LNCaP clone FGC (cell line): ENCODE measurements around the gene EIF3B.
"Not testable (repeated sequence)": the region's sequence is repeated elsewhere in the genome, so short reads cannot be mapped to it uniquely, and the experiment has no call there.

Experiments used
- DNase-seq: peaks from one replicate; pipeline ENCODE4 v3.0.0-alpha.2; 2011; ENCODE audit warnings: low read depth
- H3K4me3 ChIP-seq: 2 replicates; pipeline ENCODE4 v1.5.1; 2011; ENCODE audit warnings: mild to moderate bottlenecking, low read depth, low read length, control low read depth
- TF ChIP-seq, protein P1 (sequence below): IDR thresholded peaks from 2 replicates; pipeline ENCODE4 v1.5.1; 2012; ENCODE audit warnings: mild to moderate bottlenecking; ENCODE audit not compliant: control insufficient read depth, insufficient read depth; ENCODE audit errors: extremely low read depth

Gene EIF3B

DNA sequence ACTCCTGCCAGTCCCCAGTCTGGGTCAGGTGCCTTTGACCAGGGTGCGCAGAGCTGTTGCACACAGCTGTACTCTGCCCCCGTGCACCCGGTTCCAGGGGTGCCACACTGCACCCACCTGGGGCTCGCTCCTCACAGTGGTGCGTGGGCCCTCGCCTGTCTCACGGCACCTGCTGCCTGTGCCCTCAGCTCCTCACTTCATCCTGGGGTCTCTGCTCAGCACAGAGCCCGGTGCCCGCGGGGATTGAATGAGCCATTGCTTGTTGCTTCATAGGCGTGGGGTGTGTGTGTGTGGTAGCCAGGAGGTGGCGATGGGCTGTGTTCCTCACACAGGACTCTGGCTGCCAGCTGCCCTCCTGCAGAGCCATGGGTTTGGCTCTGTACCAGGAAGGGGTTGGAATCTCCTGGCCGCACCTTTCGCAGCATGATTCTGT lies 18.5 kb downstream of the EIF3B start:
- TF ChIP-seq, protein P1, sequence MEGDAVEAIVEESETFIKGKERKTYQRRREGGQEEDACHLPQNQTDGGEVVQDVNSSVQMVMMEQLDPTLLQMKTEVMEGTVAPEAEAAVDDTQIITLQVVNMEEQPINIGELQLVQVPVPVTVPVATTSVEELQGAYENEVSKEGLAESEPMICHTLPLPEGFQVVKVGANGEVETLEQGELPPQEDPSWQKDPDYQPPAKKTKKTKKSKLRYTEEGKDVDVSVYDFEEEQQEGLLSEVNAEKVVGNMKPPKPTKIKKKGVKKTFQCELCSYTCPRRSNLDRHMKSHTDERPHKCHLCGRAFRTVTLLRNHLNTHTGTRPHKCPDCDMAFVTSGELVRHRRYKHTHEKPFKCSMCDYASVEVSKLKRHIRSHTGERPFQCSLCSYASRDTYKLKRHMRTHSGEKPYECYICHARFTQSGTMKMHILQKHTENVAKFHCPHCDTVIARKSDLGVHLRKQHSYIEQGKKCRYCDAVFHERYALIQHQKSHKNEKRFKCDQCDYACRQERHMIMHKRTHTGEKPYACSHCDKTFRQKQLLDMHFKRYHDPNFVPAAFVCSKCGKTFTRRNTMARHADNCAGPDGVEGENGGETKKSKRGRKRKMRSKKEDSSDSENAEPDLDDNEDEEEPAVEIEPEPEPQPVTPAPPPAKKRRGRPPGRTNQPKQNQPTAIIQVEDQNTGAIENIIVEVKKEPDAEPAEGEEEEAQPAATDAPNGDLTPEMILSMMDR = no peak
- H3K4me3 ChIP-seq = no peak overlapping the region
- DNase-seq = no peak

DNA sequence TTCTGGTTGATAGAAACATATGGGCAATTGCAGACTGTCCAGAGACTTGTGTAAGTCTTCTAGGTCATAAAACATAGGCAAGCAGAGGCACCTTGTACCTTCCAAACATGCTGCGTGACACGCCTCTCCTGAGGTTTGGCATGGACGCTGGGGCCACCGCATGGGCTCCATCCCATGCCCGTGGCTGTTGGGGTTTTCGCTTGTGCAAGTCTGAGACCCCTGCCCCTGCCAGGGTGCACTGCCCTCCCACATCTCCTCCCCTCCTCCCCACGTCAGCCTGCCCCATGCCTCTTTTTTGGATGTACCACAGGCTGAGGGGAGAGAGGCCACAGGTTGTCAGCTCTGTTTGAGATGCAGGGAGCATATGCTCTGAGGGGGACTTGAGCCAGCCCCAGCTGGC lies 19.0 kb downstream of the EIF3B start:
- DNase-seq = no peak
- no peak overlapping the region for H3K4me3 ChIP-seq
- TF ChIP-seq, protein P1 = no peak

DNA sequence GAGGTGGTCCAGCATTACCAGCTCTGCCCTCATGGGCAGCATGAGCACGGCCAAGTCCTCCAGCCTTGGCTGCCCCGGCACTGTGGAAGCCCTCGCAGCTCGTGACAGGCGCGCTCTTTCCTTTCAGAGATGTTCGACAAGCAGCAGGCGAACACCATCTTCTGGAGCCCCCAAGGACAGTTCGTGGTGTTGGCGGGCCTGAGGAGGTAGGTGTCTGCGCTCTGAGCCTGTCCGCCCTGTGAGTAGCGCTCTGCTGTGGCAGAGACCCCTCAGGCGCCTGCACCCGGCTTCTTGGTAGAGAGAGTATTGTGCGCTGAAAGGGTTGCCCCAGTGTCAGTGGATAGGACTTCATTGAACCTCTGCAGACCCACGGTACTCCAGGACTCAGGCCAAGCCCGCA lies 19.8 kb downstream of the EIF3B start:
- DNase-seq = no peak
- no peak overlapping the region for H3K4me3 ChIP-seq
- TF ChIP-seq, protein P1 = no peak

DNA sequence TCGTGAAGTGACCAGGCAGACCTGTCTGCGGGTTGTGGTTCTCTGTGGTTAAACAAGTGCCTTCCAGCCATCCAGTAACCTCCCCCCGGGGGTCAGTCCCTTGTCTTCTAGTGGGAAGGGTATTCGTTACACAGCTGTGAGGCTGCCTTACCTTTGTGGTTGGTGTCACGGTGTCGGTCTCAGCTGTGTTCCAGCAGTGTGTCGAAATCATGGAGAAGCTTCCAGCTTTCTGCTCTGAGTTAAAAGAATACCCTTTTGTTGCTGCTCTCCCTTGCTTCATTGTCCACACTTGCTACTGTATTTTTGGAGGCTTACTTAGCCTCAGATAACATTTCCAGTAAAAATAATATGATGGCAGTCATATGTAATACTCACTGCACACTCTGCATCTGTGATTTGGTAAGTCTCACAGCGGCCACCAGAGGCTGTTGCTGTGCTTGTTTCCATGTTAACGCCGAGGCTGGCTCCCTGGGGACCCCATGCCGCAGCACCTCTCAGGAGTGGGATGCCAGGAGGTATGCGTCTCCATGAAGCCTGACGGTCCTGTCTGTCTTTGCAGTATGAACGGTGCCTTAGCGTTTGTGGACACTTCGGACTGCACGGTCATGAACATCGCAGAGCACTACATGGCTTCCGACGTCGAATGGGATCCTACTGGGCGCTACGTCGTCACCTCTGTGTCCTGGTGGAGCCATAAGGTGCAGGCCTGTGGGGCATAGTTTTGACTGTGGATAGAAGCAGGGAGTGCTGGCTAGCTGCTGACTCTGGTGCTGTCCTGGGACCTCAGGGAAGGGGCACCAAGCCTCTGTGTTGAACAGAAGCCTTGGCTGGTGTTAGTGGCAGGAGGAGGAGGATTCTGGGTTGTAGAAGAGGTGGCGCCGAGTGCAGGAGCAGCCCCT lies 20.5 kb downstream of the EIF3B start:
- no peak for DNase-seq
- TF ChIP-seq, protein P1 = no peak
- no peak overlapping the region for H3K4me3 ChIP-seq

DNA sequence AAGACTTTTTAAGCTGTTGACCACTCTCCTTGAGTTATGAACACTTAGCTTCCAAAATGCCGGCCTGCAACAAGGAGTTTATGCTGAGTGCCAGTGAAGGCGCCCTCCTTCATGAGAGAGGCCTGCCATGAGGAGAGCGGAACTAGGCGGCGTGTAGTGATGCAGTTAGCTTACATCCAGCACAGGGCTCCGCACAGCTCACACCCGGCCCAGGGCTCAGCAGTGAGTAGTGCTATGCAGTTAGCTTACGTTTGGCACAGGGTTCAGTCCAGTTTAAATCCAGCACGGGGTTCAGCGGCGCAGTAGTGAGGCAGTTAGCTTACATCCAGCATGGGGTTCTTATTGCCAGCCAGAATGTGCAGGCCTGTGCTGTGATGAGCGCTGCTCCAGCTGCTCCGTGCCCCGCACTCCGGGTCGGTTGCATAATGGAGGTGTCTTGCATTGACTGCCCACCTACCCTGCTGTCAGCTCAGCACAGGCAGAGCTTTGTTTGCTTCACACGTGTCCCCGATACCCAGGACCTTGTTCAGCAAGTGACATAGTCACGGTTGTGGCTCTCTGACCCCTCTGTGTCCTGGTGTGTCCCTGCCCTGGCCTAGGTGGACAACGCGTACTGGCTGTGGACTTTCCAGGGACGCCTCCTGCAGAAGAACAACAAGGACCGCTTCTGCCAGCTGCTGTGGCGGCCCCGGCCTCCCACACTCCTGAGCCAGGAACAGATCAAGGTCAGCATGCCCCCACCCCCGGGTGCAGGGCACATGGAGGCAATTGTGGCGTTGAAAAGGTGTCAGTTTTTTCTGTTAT lies 21.9 kb downstream of the EIF3B start:
- H3K4me3 ChIP-seq = no peak overlapping the region
- TF ChIP-seq, protein P1 = no peak

DNA sequence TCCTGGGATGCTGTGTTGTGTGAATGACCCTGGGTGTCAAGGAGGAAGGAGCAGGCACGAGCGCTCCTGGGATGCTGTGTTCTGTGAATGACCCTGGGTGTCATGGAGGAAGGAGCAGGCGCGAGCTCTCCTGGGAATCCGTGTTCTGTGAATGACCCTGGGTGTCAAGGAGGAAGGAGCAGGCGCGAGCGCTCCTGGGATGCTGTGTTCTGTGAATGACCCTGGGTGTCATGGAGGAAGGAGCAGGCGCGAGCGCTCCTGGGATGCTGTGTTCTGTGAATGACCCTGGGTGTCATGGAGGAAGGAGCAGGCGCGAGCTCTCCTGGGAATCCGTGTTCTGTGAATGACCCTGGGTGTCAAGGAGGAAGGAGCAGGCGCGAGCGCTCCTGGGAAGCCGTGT lies 22.9 kb downstream of the EIF3B start:
- H3K4me3 ChIP-seq, DNase-seq: not testable (repeated sequence)

More for the DNA sequence above, 21.9 kb downstream of the EIF3B start:
- DNase-seq = no peak

DNA sequence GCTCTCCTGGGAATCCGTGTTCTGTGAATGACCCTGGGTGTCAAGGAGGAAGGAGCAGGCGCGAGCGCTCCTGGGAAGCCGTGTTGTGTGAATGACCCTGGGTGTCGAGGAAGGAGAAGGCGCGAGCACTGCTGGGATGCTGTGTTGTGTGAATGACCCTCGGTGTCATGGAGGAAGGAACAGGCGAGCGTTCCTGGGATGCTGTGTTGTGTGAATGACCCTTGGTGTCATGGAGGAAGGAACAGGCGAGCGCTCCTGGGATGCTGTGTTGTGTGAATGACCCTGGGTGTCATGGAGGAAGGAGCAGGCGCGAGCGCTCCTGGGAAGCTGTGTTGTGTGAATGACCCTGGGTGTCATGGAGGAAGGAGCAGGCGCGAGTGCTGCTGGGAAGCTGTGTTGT lies 23.5 kb downstream of the EIF3B start:
- not testable (repeated sequence) for H3K4me3 ChIP-seq, DNase-seq

DNA sequence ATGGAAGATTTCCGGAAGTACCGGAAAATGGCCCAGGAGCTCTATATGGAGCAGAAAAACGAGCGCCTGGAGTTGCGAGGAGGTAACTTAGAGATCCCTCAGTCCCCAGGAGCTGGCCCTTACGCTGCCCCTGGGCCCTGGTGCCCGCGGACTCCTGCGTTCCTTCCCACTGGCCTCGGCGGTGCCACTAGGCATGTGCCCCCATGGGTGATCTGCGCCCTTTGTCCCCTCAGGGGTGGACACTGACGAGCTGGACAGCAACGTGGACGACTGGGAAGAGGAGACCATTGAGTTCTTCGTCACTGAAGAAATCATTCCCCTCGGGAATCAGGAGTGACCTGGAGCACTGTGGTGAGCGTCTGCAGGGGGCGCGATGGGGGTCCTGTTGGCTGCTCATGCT lies 24.5 kb downstream of the EIF3B start:
- no peak for DNase-seq
- TF ChIP-seq, protein P1 = no peak
- no peak overlapping the region for H3K4me3 ChIP-seq
